ENCODE results near the gene CDK3.

CDK3 gene

GRCh38 chr17:75994802-75995370, 5.8 kb upstream of the CDK3 start:
- no peak for DNase-seq

- DNase-seq, result no peak
Observed at GRCh38 chr17:75995385-75995925, 5.2 kb upstream of the CDK3 start.

- DNase-seq, result no peak
Observed at GRCh38 chr17:75996665-75997590, 3.7 kb upstream of the CDK3 start.

GRCh38 chr17:75998327-75998795, 2.3 kb upstream of the CDK3 start:
- DNase-seq, result no peak

GRCh38 chr17:76000016-76000754, 470 bp upstream of the CDK3 start:
- peak; percentile 68 for DNase-seq

GRCh38 chr17:76002100-76002499, 1.4 kb downstream of the CDK3 start:
- DNase-seq, result no peak

- no peak for DNase-seq
Observed at GRCh38 chr17:76003915-76004314, 3.3 kb downstream of the CDK3 start.

GRCh38 chr17:76004750-76005262, 4.2 kb downstream of the CDK3 start:
- no peak for DNase-seq

- peak; percentile 80 for DNase-seq
Observed at GRCh38 chr17:76005263-76006149, 4.9 kb downstream of the CDK3 start.

GRCh38 chr17:76007131-76007849, 6.6 kb downstream of the CDK3 start:
- no peak for DNase-seq

GRCh38 chr17:76007850-76008165, 7.2 kb downstream of the CDK3 start:
- DNase-seq, result no peak

- no peak for DNase-seq
Observed at GRCh38 chr17:76008208-76008607, 7.6 kb downstream of the CDK3 start.

GRCh38 chr17:76008630-76009425, 8.2 kb downstream of the CDK3 start:
- DNase-seq, result no peak

GRCh38 chr17:76009447-76009846, 8.8 kb downstream of the CDK3 start:
- no peak for DNase-seq

GRCh38 chr17:76009969-76010661, 9.5 kb downstream of the CDK3 start:
- DNase-seq, result peak; percentile 15

- DNase-seq, result no peak
Observed at GRCh38 chr17:76011951-76012350, 11.3 kb downstream of the CDK3 start.

- DNase-seq, result no peak
Observed at GRCh38 chr17:76013377-76013932, 12.8 kb downstream of the CDK3 start.

GRCh38 chr17:76014100-76014924, 13.7 kb downstream of the CDK3 start:
- peak; percentile 92 for DNase-seq

- peak; percentile 97 for DNase-seq
Observed at GRCh38 chr17:76014925-76015261, 14.2 kb downstream of the CDK3 start.

All from RPMI8226 (cell line).